Adrenal gland (tissue), 12 donors: Measurements from ENCODE around the gene RBM19. TPM values are rescaled to one million over a fixed set of nuclear protein-coding genes. Genes with fewer than 3 reads are reported as not detected.
"Not testable (repeated sequence)": the region's sequence is repeated elsewhere in the genome, so short reads cannot be mapped to it uniquely, and the experiment has no call there.

Source experiments
- DNase-seq, 7 donors: peaks; one replicate each; pipeline ENCODE4 v3.0.0-alpha.2; 2019 to 2020
- H3K27ac ChIP-seq, 5 donors: fragments of 200-600 bp; sonication (generic) in 4 of 5; 1 replicate in 3 of 5; 2 replicates in 2 of 5; pipeline versions ENCODE4 v1.5.1 to v1.8.0; 2016 to 2020; ENCODE audit warnings: mild to moderate bottlenecking in 1 of 5
- H3K27me3 ChIP-seq: fragments of 200-600 bp; 2 replicates; pipeline ENCODE4 v1.8.0; 2021
- H3K36me3 ChIP-seq, 2 donors: fragments of 200-600 bp; replicated peaks in 1 of 2; 1 replicate in 1 of 2; 2 replicates in 1 of 2; pipeline versions ENCODE4 v1.5.1 to v1.8.0; 2018 to 2022
- H3K4me1 ChIP-seq, 2 donors: fragments of 200-600 bp; replicated peaks in 1 of 2; 1 replicate in 1 of 2; 2 replicates in 1 of 2; pipeline versions ENCODE4 v1.5.1 to v1.8.0; 2018 to 2021
- H3K4me3 ChIP-seq, 4 donors: fragments of 200-600 bp; sonication (generic) in 3 of 4; one replicate each; pipeline ENCODE4 v1.5.1; 2016 to 2018
- H3K9me3 ChIP-seq, 3 donors: fragments of 200-600 bp; sonication (generic) in 1 of 3; replicated peaks in 1 of 3; 1 replicate in 2 of 3; 2 replicates in 1 of 3; pipeline versions ENCODE4 v1.5.1 to v1.8.0; 2016 to 2021
- CTCF ChIP-seq, 6 experiments: fragments of 450-650 bp in 4 of 6; fragments of 200-600 bp in 2 of 6; sonication (generic) in 1 of 6; IDR thresholded peaks; 1 replicate in 5 of 6; 2 replicates in 1 of 6; pipeline versions ENCODE4 v1.5.1 to v1.8.0; 2016 to 2021; ENCODE audit warnings: antibody characterized with exemption in 6 of 6, mild to moderate bottlenecking in 2 of 6, moderate library complexity in 1 of 6
- POLR2A ChIP-seq, 2 donors: fragments of 450-650 bp; IDR thresholded peaks; one replicate each; pipeline ENCODE4 v1.6.1; 2017; ENCODE audit warnings: antibody characterized with exemption in 2 of 2, mild to moderate bottlenecking in 2 of 2, moderate library complexity in 1 of 2
- WGBS, 4 donors: extraction: QIAGEN DNeasy Blood & Tissue Kit in 2 of 4; methylation state at CpG; one replicate each; pipeline versions ENCODE4 v1.1.5 to v1.1.7; 2013 to 2017; 5-methylcytosine and 5-hydroxymethylcytosine counted together
- intact Hi-C, 2 donors: fragments of 100-400 bp; cut with DNase I; formaldehyde crosslinking; loops; one replicate each; pipeline versions ENCODE4 v1.14.1 to v1.15.0; 2022 to 2023
- polyA plus RNA-seq, 3 donors: library from polyadenylated mRNA; stranded (reverse); fragments of 200-250 nt in 2 of 3; fragments of 350-450 nt in 1 of 3; fragmentation: Illumina TruSeq in 1 of 3; extraction: RNeasy Lipid Tissue Mini Kit (QIAGEN cat#74804) in 1 of 3; gene quantifications; one replicate each; pipeline ENCODE4 v1.2.3, GENCODE V29; 2013 to 2014
- total RNA-seq, 9 donors: library from RNA; depleted of rRNA in 4 of 9; stranded (reverse); fragments of >200 nt in 4 of 9; fragments of 120-200 nt in 1 of 9; fragmentation: NEBNext Ultra II Directional in 1 of 9; extraction: Animal tissue kit (Norgen Biotek cat#: 25700) in 1 of 9; gene quantifications; one replicate each; pipeline versions ENCODE4 v1.1.0 to v1.2.4, GENCODE V29; 2013 to 2023
- donor health status: healthy with polysubstance abuse.
- donor health status: Bipolar disorder and iron deficiency.
- donor health status: DM: yes; HTN: yes; CAD: no.
- donor health status: DM: no; HTN: no; CAD: no.
- donor health status: DM: no; HTN: no; CAD: no.
- donor health status: DM: yes; HTN: yes; CAD: no.

The RBM19 gene
- total and polyA plus RNA-seq, 12 donors, result 19.6 to 71.4 (median 33.1) TPM

GRCh38 chr12:114003286-114003685 is 37.2 kb upstream of the RBM19 start:
- no peak for DNase-seq
- Histone ChIP-seq H3K9me3 (no peaks in the 10 kb centered on the region), H3K4me3 (no peak overlapping the region), H3K4me1 (no peaks in the 10 kb centered on the region), H3K36me3 (no peaks in the 10 kb centered on the region), H3K27me3 (peaks cover 3% of the 10 kb centered on the region), H3K27ac (no peak overlapping the region)
- 68 to 84% (median 73%) methylated on average over 5 of the region's 5 CpGs for WGBS, 4 donors
- intact Hi-C loops, result no loop called here
- no peak for TF ChIP-seq POLR2A (IDR thresholded peaks at IDR 0.05)
- no peak for TF ChIP-seq CTCF (IDR thresholded peaks at IDR 0.05)

GRCh38 chr12:114001511-114002340 is 35.6 kb upstream of the RBM19 start:
- H3K27ac ChIP-seq, result no peak overlapping the region
- H3K4me1 ChIP-seq, result no peaks in the 10 kb centered on the region
- no peaks in the 10 kb centered on the region for H3K9me3 ChIP-seq
- TF ChIP-seq POLR2A (IDR thresholded peaks at IDR 0.05) (no peak), CTCF (IDR thresholded peaks at IDR 0.05) (no peak)
- 63 to 74% (median 72%) methylated on average over 5 of the region's 5 CpGs for WGBS, 4 donors
- no peak for DNase-seq
- peaks cover 3% of the 10 kb centered on the region for H3K27me3 ChIP-seq
- intact Hi-C loops, result no loop called here
- no peaks in the 10 kb centered on the region for H3K36me3 ChIP-seq
- no peak overlapping the region for H3K4me3 ChIP-seq

- H3K27me3 ChIP-seq, result no peaks in the 10 kb centered on the region
- no peaks in the 10 kb centered on the region for H3K4me1 ChIP-seq
- intact Hi-C loops, result no loop called here
- no peak for TF ChIP-seq POLR2A (IDR thresholded peaks at IDR 0.05)
- TF ChIP-seq CTCF (IDR thresholded peaks at IDR 0.05), result no peak
- DNase-seq, result no peak
- no peaks in the 10 kb centered on the region for H3K36me3 ChIP-seq
- H3K4me3 ChIP-seq, result no peak overlapping the region
- no peak overlapping the region for H3K27ac ChIP-seq
- WGBS, 4 donors, result 72 to 88% (median 81%) methylated on average over 8 of the region's 8 CpGs
- H3K9me3 ChIP-seq, result no peaks in the 10 kb centered on the region
Measured at GRCh38 chr12:114000861-114001260, 34.7 kb upstream of the RBM19 start.

GRCh38 chr12:114000261-114000660 is 34.1 kb upstream of the RBM19 start:
- H3K27me3 ChIP-seq, intact Hi-C loops, H3K4me1 ChIP-seq, H3K9me3 ChIP-seq, DNase-seq, H3K27ac ChIP-seq, H3K4me3 ChIP-seq, H3K36me3 ChIP-seq: not testable (repeated sequence)
- 69 to 82% (median 71%) methylated on average over 7 of the region's 7 CpGs for WGBS, 4 donors

- Histone ChIP-seq H3K27ac (no peak overlapping the region), H3K4me3 (no peak overlapping the region)
- WGBS, 4 donors, result 19 to 35% (median 24%) methylated on average over 3 of the region's 3 CpGs
Measured at GRCh38 chr12:113997365-113997764, 31.2 kb upstream of the RBM19 start.

More at GRCh38 chr12:113997365-113997764, 31.2 kb upstream of the RBM19 start:
- intact Hi-C loops, result no loop called here
- peaks cover 6% of the 10 kb centered on the region for H3K27me3 ChIP-seq
- TF ChIP-seq CTCF (IDR thresholded peaks at IDR 0.05), result no peak
- no peak for TF ChIP-seq POLR2A (IDR thresholded peaks at IDR 0.05)
- no peaks in the 10 kb centered on the region for H3K9me3 ChIP-seq
- H3K36me3 ChIP-seq, result no peaks in the 10 kb centered on the region
- no peak for DNase-seq
- no peaks in the 10 kb centered on the region for H3K4me1 ChIP-seq
